ENCODE results near the gene NEO1.

- TF ChIP-seq CTCF (IDR thresholded peaks at IDR 0.05; ENCODE audit: insufficient read depth, low read length, poor library complexity, severe bottlenecking) (no peak), EZH2phosphoT487 (conservative IDR thresholded peaks at IDR 0.05; ENCODE audit: low read length) (no peak)
These were observed 87.7 kb downstream of the NEO1 start for GRCh38 chr15:73139744-73140553.
